Measurements from ENCODE around the gene TTN.

Gene TTN

GRCh38 chr2:178542161-178542560 lies 265.1 kb downstream of the TTN start:
- no peak for TF ChIP-seq CTCF (IDR thresholded peaks at IDR 0.05; ENCODE audit: borderline replicate concordance, insufficient read depth, low read depth, low read length)
- no peak overlapping the region for H3K4me3 ChIP-seq (ENCODE audit: low read depth, low read length)

DNA sequence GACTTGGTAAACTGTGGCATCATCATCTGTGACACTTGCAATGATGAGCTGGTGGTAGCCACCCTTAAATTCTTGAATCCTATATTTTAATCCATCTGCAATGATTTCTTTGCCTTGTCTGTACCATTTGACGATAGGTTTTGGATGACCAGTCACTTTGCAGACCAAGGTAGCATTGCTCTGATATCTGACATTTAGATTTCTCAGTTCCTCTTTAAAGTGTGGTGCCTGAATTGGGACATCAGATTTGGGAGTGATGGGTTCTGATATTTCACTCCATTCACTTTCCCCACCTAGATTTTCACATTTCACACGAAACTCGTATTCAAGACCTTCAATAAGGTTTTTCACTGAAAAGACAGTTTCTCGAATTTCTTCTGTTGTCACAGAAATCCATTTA lies 271.2 kb downstream of the TTN start:
- no peak for TF ChIP-seq CTCF (IDR thresholded peaks at IDR 0.05; ENCODE audit: borderline replicate concordance, insufficient read depth, low read depth, low read length)
- H3K4me3 ChIP-seq (ENCODE audit: low read depth, low read length): no peak overlapping the region

DNA sequence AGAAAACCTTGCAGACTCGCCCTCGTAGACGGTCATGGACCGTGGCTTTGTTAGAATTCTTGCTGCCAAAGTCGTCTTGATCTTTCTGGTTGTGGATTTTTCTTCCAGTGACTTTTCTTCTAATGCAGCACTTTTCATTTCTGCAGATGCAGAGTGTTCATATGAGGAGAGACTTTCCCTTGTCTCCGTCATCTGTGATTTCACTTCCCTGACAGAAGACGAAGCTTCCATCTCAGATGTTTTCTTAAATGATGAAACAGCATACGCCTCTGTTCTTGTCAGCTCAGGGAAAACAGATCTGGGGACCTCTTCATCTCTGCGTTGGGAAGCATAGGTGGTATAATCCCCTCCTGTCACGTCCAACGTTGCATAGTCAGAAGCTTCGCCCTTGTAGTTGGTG lies 276.1 kb downstream of the TTN start:
- no peak overlapping the region for H3K4me3 ChIP-seq (ENCODE audit: low read depth, low read length)
- TF ChIP-seq CTCF (IDR thresholded peaks at IDR 0.05; ENCODE audit: borderline replicate concordance, insufficient read depth, low read depth, low read length): no peak

DNA sequence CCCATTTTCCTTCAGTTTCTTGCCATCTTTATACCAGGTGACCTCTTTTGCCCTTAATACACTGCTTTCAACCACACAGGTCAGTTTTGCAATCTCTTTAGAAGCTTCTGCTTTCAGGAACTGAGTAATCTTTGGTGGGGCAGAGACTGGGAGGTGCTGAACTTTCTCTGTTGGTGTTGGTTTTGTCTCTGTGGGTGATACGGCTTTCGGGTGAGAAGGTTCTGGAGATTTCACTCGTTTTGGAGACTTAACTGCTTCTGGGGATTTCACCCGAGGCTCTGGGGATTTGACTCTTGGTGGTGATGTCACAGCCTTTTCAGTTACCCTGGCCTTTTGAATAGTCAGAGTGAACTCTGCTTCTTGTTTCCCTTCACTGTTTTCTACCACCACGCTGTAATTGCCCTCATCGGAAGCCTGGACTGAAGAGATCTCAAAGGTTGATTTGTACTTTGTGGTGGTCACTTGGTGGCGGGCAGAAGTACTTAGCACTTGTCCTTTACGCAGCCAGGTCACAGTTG lies 276.5 kb downstream of the TTN start:
- H3K4me3 ChIP-seq (ENCODE audit: low read depth, low read length): no peak overlapping the region
- TF ChIP-seq CTCF (IDR thresholded peaks at IDR 0.05; ENCODE audit: borderline replicate concordance, insufficient read depth, low read depth, low read length): no peak

GRCh38 chr2:178530131-178530530 lies 277.1 kb downstream of the TTN start:
- no peak for TF ChIP-seq CTCF (IDR thresholded peaks at IDR 0.05; ENCODE audit: borderline replicate concordance, insufficient read depth, low read depth, low read length)
- H3K4me3 ChIP-seq (ENCODE audit: low read depth, low read length): no peak overlapping the region

DNA sequence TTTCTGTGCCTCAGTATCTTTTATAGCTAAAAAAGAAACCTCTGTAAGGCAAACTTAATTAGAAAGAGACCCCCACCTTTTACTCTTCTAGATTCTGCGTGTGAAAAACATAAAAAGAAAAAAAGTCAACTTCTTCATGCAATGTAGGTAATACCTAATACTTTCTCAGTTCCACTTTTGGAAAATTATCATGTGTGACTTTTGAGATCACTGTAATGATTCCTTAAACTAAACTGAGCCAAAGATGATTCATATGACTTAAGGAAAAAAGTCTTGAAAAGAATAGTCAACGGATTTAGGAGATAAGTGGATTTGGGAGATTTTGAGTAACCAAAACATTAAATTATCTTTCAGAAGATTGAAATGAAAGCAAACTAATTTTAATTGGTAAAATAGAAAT lies 278.0 kb downstream of the TTN start:
- TF ChIP-seq CTCF (IDR thresholded peaks at IDR 0.05; ENCODE audit: borderline replicate concordance, insufficient read depth, low read depth, low read length): no peak
- no peak overlapping the region for H3K4me3 ChIP-seq (ENCODE audit: low read depth, low read length)

- TF ChIP-seq CTCF (IDR thresholded peaks at IDR 0.05; ENCODE audit: borderline replicate concordance, insufficient read depth, low read depth, low read length): no peak
- peak overlapping the region; percentile 8 for H3K4me3 ChIP-seq (ENCODE audit: low read depth, low read length)
These were observed 278.6 kb downstream of the TTN start for GRCh38 chr2:178528647-178529046.

Data from GM12875 (cell line).